ENCODE results near the gene LGSN. TPM values are rescaled to one million over a fixed set of nuclear protein-coding genes. Genes with fewer than 3 reads are reported as not detected.

LGSN gene
- total and polyA plus RNA-seq, 10 of the 15 experiments (the other 5 are each of a cell fraction or from before 2014, with no cell fraction given) = not detected

DNA sequence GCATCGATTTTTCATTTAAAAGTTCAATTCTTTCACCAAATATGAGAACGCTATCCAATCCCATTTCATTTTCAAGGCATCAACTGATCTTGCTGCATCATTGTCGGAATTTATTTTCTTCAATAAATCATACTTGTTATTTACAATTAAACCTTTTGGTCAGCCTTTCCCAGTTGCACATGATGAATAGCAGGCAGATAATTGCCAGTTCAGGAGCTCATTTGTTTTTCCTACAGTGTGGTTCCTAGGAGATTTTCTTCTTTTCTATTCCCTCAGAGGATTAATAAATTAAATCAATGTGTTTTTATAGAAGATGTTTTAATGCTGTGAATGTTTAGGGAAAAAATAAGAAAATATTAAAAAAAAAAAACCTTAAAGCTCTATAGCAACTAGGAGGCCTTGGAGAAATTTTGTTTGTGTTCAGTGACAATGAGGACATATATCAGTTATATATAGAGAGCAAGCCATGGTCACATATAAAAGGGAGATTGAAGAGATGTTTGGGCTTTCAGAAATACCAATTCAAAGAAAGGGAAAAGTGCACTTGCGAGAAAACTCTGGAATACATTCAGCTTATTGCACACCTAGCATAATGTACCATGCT is 30.4 kb downstream of the LGSN start:
- Histone ChIP-seq H3K27ac (ENCODE audit: control insufficient read depth, insufficient read depth) (no peak overlapping the region), H3K36me3 (ENCODE audit: control insufficient read depth in 2 of 2, insufficient read depth in 2 of 2, low read length in 1 of 2) (no peaks in the 10 kb centered on the region), H3K4me3 (no peak overlapping the region), H3K4me2 (ENCODE audit: control insufficient read depth, insufficient read depth) (no peak overlapping the region), H3K27me3 (replicated peaks in 1 of 2; ENCODE audit: control insufficient read depth in 2 of 2, insufficient read depth in 2 of 2, low read length in 1 of 2) (no peaks in the 10 kb centered on the region), H3K79me2 (ENCODE audit: control insufficient read depth, insufficient read depth, low read length) (no peaks in the 10 kb centered on the region), H2AFZ (ENCODE audit: control insufficient read depth, low read depth, low read length) (no peak overlapping the region), H3K9ac (ENCODE audit: control insufficient read depth, insufficient read depth, low read length) (no peak overlapping the region), H3K9me3 (replicated peaks; ENCODE audit: control insufficient read depth, insufficient read depth, low read length) (no peaks in the 10 kb centered on the region), H3K4me1 (ENCODE audit: control insufficient read depth, insufficient read depth, low read length) (no peaks in the 10 kb centered on the region), H4K20me1 (ENCODE audit: control insufficient read depth, insufficient read depth) (no peaks in the 10 kb centered on the region)
- in situ Hi-C loops (cut with MboI) = loop anchor here (25.0 kb wide), 1 partner anchor 1477 kb away; no protein-coding TSS in a partner anchor
- FAIRE-seq (no peak), ATAC-seq (no peak), DNase-seq (ENCODE audit: low read depth, low spot score) (no peak)
- BruUV-seq (replicated peaks) = no TSS peak
- TF ChIP-seq TCF3 (IDR thresholded peaks at IDR 0.05; ENCODE audit: borderline replicate concordance, insufficient read depth, low read depth, low read length) = no peak
- no peak for TF ChIP-seq YBX1 (IDR thresholded peaks at IDR 0.05)
- TF ChIP-seq, protein P1, sequence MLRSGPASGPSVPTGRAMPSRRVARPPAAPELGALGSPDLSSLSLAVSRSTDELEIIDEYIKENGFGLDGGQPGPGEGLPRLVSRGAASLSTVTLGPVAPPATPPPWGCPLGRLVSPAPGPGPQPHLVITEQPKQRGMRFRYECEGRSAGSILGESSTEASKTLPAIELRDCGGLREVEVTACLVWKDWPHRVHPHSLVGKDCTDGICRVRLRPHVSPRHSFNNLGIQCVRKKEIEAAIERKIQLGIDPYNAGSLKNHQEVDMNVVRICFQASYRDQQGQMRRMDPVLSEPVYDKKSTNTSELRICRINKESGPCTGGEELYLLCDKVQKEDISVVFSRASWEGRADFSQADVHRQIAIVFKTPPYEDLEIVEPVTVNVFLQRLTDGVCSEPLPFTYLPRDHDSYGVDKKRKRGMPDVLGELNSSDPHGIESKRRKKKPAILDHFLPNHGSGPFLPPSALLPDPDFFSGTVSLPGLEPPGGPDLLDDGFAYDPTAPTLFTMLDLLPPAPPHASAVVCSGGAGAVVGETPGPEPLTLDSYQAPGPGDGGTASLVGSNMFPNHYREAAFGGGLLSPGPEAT (IDR thresholded peaks at IDR 0.05; ENCODE audit: low read depth) = no peak
- no peak for TF ChIP-seq HDAC6 (IDR thresholded peaks at IDR 0.05; ENCODE audit: unreplicated experiment)
- no peak for TF ChIP-seq RBBP5 (conservative IDR thresholded peaks at IDR 0.05)
- 34% methylated on average over 4 of the region's 4 CpGs for WGBS (ENCODE audit: insufficient coverage, insufficient replicate concordance, low lambda C conversion rate, missing lambda C conversion rate)
- RAD21 ChIA-PET (ENCODE audit: unreplicated experiment) = no interaction called here
- intact Hi-C loops (cut with micrococcal nuclease; ENCODE audit: unreplicated experiment) = no loop called here
- CTCF ChIA-PET = interaction anchor here (1.1 to 1.2 kb wide), 2 partner anchors 18 to 236 kb away, joined by 4 to 6 read pairs; no protein-coding TSS in a partner anchor
- POLR2A ChIA-PET = no interaction called here
- SMC1A ChIA-PET (ENCODE audit: uncharacterized antibody, unreplicated experiment) = interaction anchor here (0.8 kb wide), 1 partner anchor 23 kb away, joined by 3 read pairs; no protein-coding TSS in a partner anchor
